ENCODE measurements around the gene FBXW11. TPM values are rescaled to one million over a fixed set of nuclear protein-coding genes. Genes with fewer than 3 reads are reported as not detected.

Gene FBXW11
- total and polyA plus RNA-seq, 2 donors from 2014 or later: 16.0 to 44.4 TPM

DNA sequence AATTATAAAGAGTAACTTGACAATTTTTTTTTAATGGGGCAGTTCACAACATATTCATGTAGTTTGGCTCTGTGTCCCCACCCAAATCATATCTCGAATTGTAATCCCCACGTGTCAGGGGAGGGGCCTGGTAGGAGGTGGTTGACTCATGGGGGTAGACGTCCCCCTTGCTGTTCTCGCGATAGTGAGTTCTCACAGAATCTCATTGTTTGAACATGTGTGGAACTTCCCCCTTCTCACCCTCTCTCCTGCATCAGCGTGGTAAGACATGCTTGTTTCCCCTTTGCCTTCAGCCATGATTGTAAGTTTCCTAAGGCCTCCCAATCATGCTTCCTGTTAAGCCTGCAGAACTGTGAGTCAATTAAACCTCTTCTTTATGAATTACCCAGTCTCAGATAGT is 40.7 kb downstream of the FBXW11 start:
- H3K27ac ChIP-seq (ENCODE audit: low read depth in 2 of 2, low read length in 2 of 2): no peak overlapping the region
- no peak for FAIRE-seq
- H3K9me3 ChIP-seq (ENCODE audit: control insufficient read depth in 2 of 3, insufficient read depth in 1 of 3, low read length in 3 of 3): no peaks in the 10 kb centered on the region
- intact Hi-C loops (cut with DNase I): no loop called here
- no peaks in the 10 kb centered on the region for H3K27me3 ChIP-seq (ENCODE audit: control insufficient read depth, insufficient read depth, low read length)
- TF ChIP-seq, protein P1, sequence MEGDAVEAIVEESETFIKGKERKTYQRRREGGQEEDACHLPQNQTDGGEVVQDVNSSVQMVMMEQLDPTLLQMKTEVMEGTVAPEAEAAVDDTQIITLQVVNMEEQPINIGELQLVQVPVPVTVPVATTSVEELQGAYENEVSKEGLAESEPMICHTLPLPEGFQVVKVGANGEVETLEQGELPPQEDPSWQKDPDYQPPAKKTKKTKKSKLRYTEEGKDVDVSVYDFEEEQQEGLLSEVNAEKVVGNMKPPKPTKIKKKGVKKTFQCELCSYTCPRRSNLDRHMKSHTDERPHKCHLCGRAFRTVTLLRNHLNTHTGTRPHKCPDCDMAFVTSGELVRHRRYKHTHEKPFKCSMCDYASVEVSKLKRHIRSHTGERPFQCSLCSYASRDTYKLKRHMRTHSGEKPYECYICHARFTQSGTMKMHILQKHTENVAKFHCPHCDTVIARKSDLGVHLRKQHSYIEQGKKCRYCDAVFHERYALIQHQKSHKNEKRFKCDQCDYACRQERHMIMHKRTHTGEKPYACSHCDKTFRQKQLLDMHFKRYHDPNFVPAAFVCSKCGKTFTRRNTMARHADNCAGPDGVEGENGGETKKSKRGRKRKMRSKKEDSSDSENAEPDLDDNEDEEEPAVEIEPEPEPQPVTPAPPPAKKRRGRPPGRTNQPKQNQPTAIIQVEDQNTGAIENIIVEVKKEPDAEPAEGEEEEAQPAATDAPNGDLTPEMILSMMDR (IDR thresholded peaks at IDR 0.05; ENCODE audit: borderline replicate concordance, extremely low read depth, insufficient read depth): no peak
- H3K36me3 ChIP-seq (ENCODE audit: control insufficient read depth in 2 of 3, insufficient read depth in 3 of 3, low read length in 3 of 3): no peaks in the 10 kb centered on the region
- peaks cover 0 to 2% (median 0%) of the 10 kb centered on the region in 3 donors for H3K4me1 ChIP-seq (ENCODE audit: control insufficient read depth in 2 of 3, insufficient read depth in 2 of 3, low read depth in 1 of 3, low read length in 3 of 3)
- DNase-seq: no peak
- H3K9ac ChIP-seq (ENCODE audit: low read length in 3 of 3): no peak overlapping the region
- H3K4me3 ChIP-seq (ENCODE audit: low read length in 3 of 3): no peak overlapping the region

DNA sequence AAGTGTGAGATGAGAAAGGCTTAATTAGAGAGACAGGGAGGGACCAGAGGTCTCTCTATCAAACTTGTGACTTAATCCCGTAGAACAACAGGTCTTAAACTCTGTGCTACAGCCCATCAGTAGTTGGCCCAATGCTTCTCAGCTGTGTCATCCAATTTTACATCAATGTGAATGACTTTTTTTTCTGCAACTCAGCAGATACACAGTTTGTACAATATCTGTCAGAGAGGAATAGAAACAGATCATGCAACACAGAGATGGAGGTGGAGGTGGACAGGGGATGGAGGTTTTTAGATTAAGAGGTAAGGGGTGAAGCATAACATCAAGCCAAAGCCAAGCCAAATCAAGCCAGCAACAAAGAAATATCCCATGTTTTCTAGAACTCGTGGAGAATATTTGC is 43.0 kb downstream of the FBXW11 start:
- H3K9ac ChIP-seq (ENCODE audit: low read length in 3 of 3): no peak overlapping the region
- no peak overlapping the region for H3K4me3 ChIP-seq (ENCODE audit: low read length in 3 of 3)
- FAIRE-seq: no peak
- H3K27me3 ChIP-seq (ENCODE audit: control insufficient read depth, insufficient read depth, low read length): no peaks in the 10 kb centered on the region
- H3K36me3 ChIP-seq (ENCODE audit: control insufficient read depth in 2 of 3, insufficient read depth in 3 of 3, low read length in 3 of 3): peaks cover 0 to 3% (median 3%) of the 10 kb centered on the region in 3 donors
- no peak for DNase-seq
- TF ChIP-seq, protein P1 (IDR thresholded peaks at IDR 0.05; ENCODE audit: borderline replicate concordance, extremely low read depth, insufficient read depth): no peak
- H3K4me1 ChIP-seq (ENCODE audit: control insufficient read depth in 2 of 3, insufficient read depth in 2 of 3, low read depth in 1 of 3, low read length in 3 of 3): peaks cover 0 to 2% (median 0%) of the 10 kb centered on the region in 3 donors
- no peak overlapping the region for H3K27ac ChIP-seq (ENCODE audit: low read depth in 2 of 2, low read length in 2 of 2)
- intact Hi-C loops (cut with DNase I): no loop called here
- H3K9me3 ChIP-seq (ENCODE audit: control insufficient read depth in 2 of 3, insufficient read depth in 1 of 3, low read length in 3 of 3): no peaks in the 10 kb centered on the region

DNA sequence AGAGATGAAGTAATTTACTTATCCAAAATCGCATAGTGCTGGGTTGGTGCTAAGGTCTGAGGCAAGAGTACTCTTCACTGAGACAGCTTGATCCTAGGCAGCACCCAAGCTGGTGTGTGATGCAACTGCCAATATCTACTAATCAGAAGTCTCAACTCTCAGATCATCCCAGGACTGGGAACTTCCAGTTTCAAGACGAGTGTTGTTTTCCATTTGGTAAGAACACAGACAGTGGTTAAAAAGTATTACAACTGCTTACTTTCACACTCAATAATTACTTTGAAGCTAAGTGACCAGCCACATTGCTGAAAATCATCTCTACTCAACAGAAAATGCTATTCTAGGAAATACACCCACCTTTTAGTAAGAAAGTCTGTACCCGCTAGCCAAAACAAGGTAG is 45.3 kb downstream of the FBXW11 start:
- Histone ChIP-seq H3K27me3 (ENCODE audit: control insufficient read depth, insufficient read depth, low read length) (no peaks in the 10 kb centered on the region), H3K36me3 (ENCODE audit: control insufficient read depth in 2 of 3, insufficient read depth in 3 of 3, low read length in 3 of 3) (peaks cover 0 to 3% (median 3%) of the 10 kb centered on the region in 3 donors), H3K4me1 (ENCODE audit: control insufficient read depth in 2 of 3, insufficient read depth in 2 of 3, low read depth in 1 of 3, low read length in 3 of 3) (peaks cover 0 to 11% (median 8%) of the 10 kb centered on the region in 3 donors), H3K27ac (ENCODE audit: low read depth in 2 of 2, low read length in 2 of 2) (no peak overlapping the region), H3K9ac (ENCODE audit: low read length in 3 of 3) (no peak overlapping the region), H3K9me3 (ENCODE audit: control insufficient read depth in 2 of 3, insufficient read depth in 1 of 3, low read length in 3 of 3) (no peaks in the 10 kb centered on the region), H3K4me3 (ENCODE audit: low read length in 3 of 3) (no peak overlapping the region)
- intact Hi-C loops (cut with DNase I): no loop called here
- no peak for FAIRE-seq
- TF ChIP-seq, protein P1 (IDR thresholded peaks at IDR 0.05; ENCODE audit: borderline replicate concordance, extremely low read depth, insufficient read depth): no peak
- DNase-seq: no peak
